ENCODE measurements around the gene ZNF668.

Gene ZNF668

GRCh38 chr16:31080756-31081419 is 6.8 kb upstream of the ZNF668 start:
- no peak for DNase-seq

- DNase-seq, result no peak
Measured at GRCh38 chr16:31080035-31080629, 6.1 kb upstream of the ZNF668 start.

GRCh38 chr16:31079342-31079944 is 5.4 kb upstream of the ZNF668 start:
- no peak for DNase-seq

- no peak for DNase-seq
Measured at GRCh38 chr16:31078597-31079341, 4.7 kb upstream of the ZNF668 start.

GRCh38 chr16:31077592-31078396 is 3.8 kb upstream of the ZNF668 start:
- no peak for DNase-seq

GRCh38 chr16:31077024-31077423 is 3.0 kb upstream of the ZNF668 start:
- DNase-seq, result no peak

- no peak for DNase-seq
Measured at GRCh38 chr16:31076319-31076718, 2.3 kb upstream of the ZNF668 start.

GRCh38 chr16:31074814-31075183 is 759 bp upstream of the ZNF668 start:
- no peak for DNase-seq

GRCh38 chr16:31073142-31073969 is 684 bp downstream of the ZNF668 start:
- peak; percentile 84 for DNase-seq

- peak; percentile 15 for DNase-seq
Measured at GRCh38 chr16:31072540-31073141, 1.4 kb downstream of the ZNF668 start.

- DNase-seq, result peak; percentile 74
Measured at GRCh38 chr16:31071861-31072260, 2.2 kb downstream of the ZNF668 start.

- no peak for DNase-seq
Measured at GRCh38 chr16:31067342-31067741, 6.7 kb downstream of the ZNF668 start.

- DNase-seq, result no peak
Measured at GRCh38 chr16:31064882-31065461, 9.1 kb downstream of the ZNF668 start.

GRCh38 chr16:31063843-31064611 is 10.0 kb downstream of the ZNF668 start:
- DNase-seq, result no peak

GRCh38 chr16:31063495-31063842 is 10.6 kb downstream of the ZNF668 start:
- DNase-seq, result no peak

- no peak for DNase-seq
Measured at GRCh38 chr16:31061813-31062440, 12.1 kb downstream of the ZNF668 start.

GRCh38 chr16:31061126-31061812 is 12.8 kb downstream of the ZNF668 start:
- DNase-seq, result no peak

- DNase-seq, result no peak
Measured at GRCh38 chr16:31055613-31056012, 18.4 kb downstream of the ZNF668 start.

- DNase-seq, result no peak
Measured at GRCh38 chr16:31052114-31052513, 21.9 kb downstream of the ZNF668 start.

Measured in NCI-H2029 (cell line).